SU-DHL-6 (cell line): ENCODE measurements around the gene DIS3L2.
"Not testable (repeated sequence)": the region's sequence is repeated elsewhere in the genome, so short reads cannot be mapped to it uniquely, and the experiment has no call there.

Experiments used
- H2AFZ ChIP-seq: fragments of 200-600 bp; sonication (generic); 2 replicates; pipeline ENCODE4 v1.6.1; 2014; ENCODE audit warnings: low read depth, mild to moderate bottlenecking, moderate library complexity, mixed read lengths, antibody characterized with exemption, low read length; ENCODE audit not compliant: severe bottlenecking
- H3F3A ChIP-seq: fragments of 200-600 bp; shearing (Covaris generic); 2 replicates; pipeline ENCODE4 v1.6.0; 2016; ENCODE audit warnings: antibody characterized with exemption, mild to moderate bottlenecking; ENCODE audit not compliant: insufficient read depth
- H3K27ac ChIP-seq: fragments of 200-600 bp; sonication (generic); 2 replicates; pipeline ENCODE4 v1.5.1; 2016; ENCODE audit warnings: low read depth, mild to moderate bottlenecking, low read length, moderate library complexity, mixed read lengths
- H3K27me3 ChIP-seq: fragments of 200-600 bp; sonication (generic), shearing (Covaris generic); 2 replicates; pipeline ENCODE4 v1.6.0; 2014; ENCODE audit warnings: mild to moderate bottlenecking, low read length
- H3K36me3 ChIP-seq: fragments of 200-600 bp; sonication (generic); 2 replicates; pipeline ENCODE4 v1.6.1; 2014; ENCODE audit warnings: mild to moderate bottlenecking, low read length, mixed read lengths
- H3K4me2 ChIP-seq: fragments of 300-600, 200-600 bp; shearing (Covaris generic), sonication (generic); 2 replicates; pipeline ENCODE4 v1.6.0; 2014; ENCODE audit warnings: low read length, low read depth, mild to moderate bottlenecking; ENCODE audit not compliant: poor library complexity, severe bottlenecking
- H3K4me3 ChIP-seq: fragments of 200-600 bp; sonication (generic); 2 replicates; pipeline ENCODE4 v1.5.1; 2014; ENCODE audit warnings: antibody characterized with exemption, low read length, mild to moderate bottlenecking, mixed read lengths; ENCODE audit not compliant: insufficient read depth, poor library complexity, severe bottlenecking
- H3K79me2 ChIP-seq: fragments of 200-600 bp; sonication (generic); 2 replicates; pipeline ENCODE4 v1.6.1; 2014; ENCODE audit warnings: mild to moderate bottlenecking, low read length, moderate library complexity; ENCODE audit not compliant: insufficient read depth
- H3K9ac ChIP-seq: fragments of 200-600 bp; sonication (generic); 2 replicates; pipeline ENCODE4 v1.7.0; 2014; ENCODE audit warnings: mild to moderate bottlenecking, low read length
- H3K9me2 ChIP-seq: fragments of 200-600 bp; sonication (generic); replicated peaks from 2 replicates; pipeline ENCODE4 v1.6.1; 2014; ENCODE audit warnings: low read length; ENCODE audit not compliant: insufficient read depth
- H3K9me3 ChIP-seq: fragments of 200-600 bp; sonication (generic); 2 replicates; pipeline ENCODE4 v1.6.1; 2014; ENCODE audit warnings: low read length, mixed read lengths; ENCODE audit not compliant: insufficient read depth
- H4K20me1 ChIP-seq: fragments of 200-600 bp; sonication (generic); 2 replicates; pipeline ENCODE4 v1.6.1; 2014; ENCODE audit warnings: low read depth, mild to moderate bottlenecking, antibody characterized with exemption, low read length, moderate library complexity, mixed read lengths
- CTCF ChIP-seq: fragments of 200-600 bp; sonication (generic); IDR thresholded peaks from one replicate; pipeline ENCODE4 v1.5.1; 2017; ENCODE audit warnings: antibody characterized with exemption, mild to moderate bottlenecking, low read length, moderate library complexity; ENCODE audit not compliant: insufficient read depth, poor library complexity, severe bottlenecking
- EZH2phosphoT487 ChIP-seq: fragments of 200-600 bp; sonication (generic), shearing (Covaris generic); conservative IDR thresholded peaks from 2 replicates; pipeline ENCODE4 v1.6.1; 2018; ENCODE audit warnings: mild to moderate bottlenecking, antibody characterized with exemption, low read length, moderate library complexity, mixed read lengths

Gene DIS3L2

GRCh38 chr2:232310696-232311095 lies 349.2 kb downstream of the DIS3L2 start:
- no peak overlapping the region for H2AFZ ChIP-seq
- H3K9me2 ChIP-seq, result no peaks in the 10 kb centered on the region
- H4K20me1 ChIP-seq, result no peaks in the 10 kb centered on the region
- H3K36me3 ChIP-seq, result peaks cover 8% of the 10 kb centered on the region
- H3K79me2 ChIP-seq, result no peaks in the 10 kb centered on the region
- H3K9me3 ChIP-seq, result peaks cover 16% of the 10 kb centered on the region; the same call in 1 of the 2 replicates
- no peak overlapping the region for H3K27ac ChIP-seq
- no peak overlapping the region for H3K9ac ChIP-seq
- no peak for TF ChIP-seq EZH2phosphoT487
- no peak for TF ChIP-seq CTCF
- no peaks in the 10 kb centered on the region for H3K27me3 ChIP-seq
- H3K4me3 ChIP-seq, result no peak overlapping the region
- no peak overlapping the region for H3K4me2 ChIP-seq
- H3F3A ChIP-seq, result no peaks in the 10 kb centered on the region

- not testable (repeated sequence) for H3K27ac ChIP-seq, H3K79me2 ChIP-seq, H3K9me2 ChIP-seq, H3K9ac ChIP-seq, H2AFZ ChIP-seq, H3K4me2 ChIP-seq, H4K20me1 ChIP-seq, H3K27me3 ChIP-seq, H3K4me3 ChIP-seq, H3F3A ChIP-seq, H3K36me3 ChIP-seq
- H3K9me3 ChIP-seq, result peaks cover 16% of the 10 kb centered on the region; the same call in 1 of the 2 replicates
These were observed 352.1 kb downstream of the DIS3L2 start for GRCh38 chr2:232313645-232314044.

- H3K9ac ChIP-seq, result no peak overlapping the region
- H2AFZ ChIP-seq, result no peak overlapping the region
- H3K4me2 ChIP-seq, result no peak overlapping the region
These were observed 353.8 kb downstream of the DIS3L2 start for GRCh38 chr2:232315049-232315922.

More at GRCh38 chr2:232315049-232315922, 353.8 kb downstream of the DIS3L2 start:
- Histone ChIP-seq H3K27me3 (no peaks in the 10 kb centered on the region), H3K36me3 (peaks cover 8% of the 10 kb centered on the region), H3K27ac (no peak overlapping the region), H4K20me1 (no peaks in the 10 kb centered on the region), H3K9me2 (no peaks in the 10 kb centered on the region), H3K9me3 (peaks cover 16% of the 10 kb centered on the region; the same call in 1 of the 2 replicates), H3K4me3 (no peak overlapping the region), H3F3A (no peaks in the 10 kb centered on the region), H3K79me2 (no peaks in the 10 kb centered on the region)
- TF ChIP-seq CTCF, result no peak
- no peak for TF ChIP-seq EZH2phosphoT487
